Breast epithelium (tissue), 3 donors: Measurements from ENCODE around the gene GLIPR2.

Experiments used
- POLR2A ChIP-seq: fragments of 450-650 bp; IDR thresholded peaks from one replicate; pipeline ENCODE4 v1.6.1; 2016; ENCODE audit warnings: antibody characterized with exemption, mild to moderate bottlenecking, moderate library complexity
- POLR2AphosphoS5 ChIP-seq, 3 donors: sonication (generic); formaldehyde crosslinking; IDR thresholded peaks; one replicate each; pipeline ENCODE4 v1.6.1; 2017; ENCODE audit warnings: antibody characterized with exemption in 3 of 3
- TF ChIP-seq, protein P1 (sequence below), 3 donors: fragments of 450-650 bp; IDR thresholded peaks; one replicate each; pipeline ENCODE4 v1.5.1; 2016 to 2017; ENCODE audit warnings: antibody characterized with exemption in 3 of 3, mild to moderate bottlenecking in 3 of 3, moderate library complexity in 3 of 3

GRCh38 chr9:36116593-36116992, 19.9 kb upstream of the GLIPR2 start:
- TF ChIP-seq, protein P1, sequence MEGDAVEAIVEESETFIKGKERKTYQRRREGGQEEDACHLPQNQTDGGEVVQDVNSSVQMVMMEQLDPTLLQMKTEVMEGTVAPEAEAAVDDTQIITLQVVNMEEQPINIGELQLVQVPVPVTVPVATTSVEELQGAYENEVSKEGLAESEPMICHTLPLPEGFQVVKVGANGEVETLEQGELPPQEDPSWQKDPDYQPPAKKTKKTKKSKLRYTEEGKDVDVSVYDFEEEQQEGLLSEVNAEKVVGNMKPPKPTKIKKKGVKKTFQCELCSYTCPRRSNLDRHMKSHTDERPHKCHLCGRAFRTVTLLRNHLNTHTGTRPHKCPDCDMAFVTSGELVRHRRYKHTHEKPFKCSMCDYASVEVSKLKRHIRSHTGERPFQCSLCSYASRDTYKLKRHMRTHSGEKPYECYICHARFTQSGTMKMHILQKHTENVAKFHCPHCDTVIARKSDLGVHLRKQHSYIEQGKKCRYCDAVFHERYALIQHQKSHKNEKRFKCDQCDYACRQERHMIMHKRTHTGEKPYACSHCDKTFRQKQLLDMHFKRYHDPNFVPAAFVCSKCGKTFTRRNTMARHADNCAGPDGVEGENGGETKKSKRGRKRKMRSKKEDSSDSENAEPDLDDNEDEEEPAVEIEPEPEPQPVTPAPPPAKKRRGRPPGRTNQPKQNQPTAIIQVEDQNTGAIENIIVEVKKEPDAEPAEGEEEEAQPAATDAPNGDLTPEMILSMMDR (IDR thresholded peaks at IDR 0.05) = no peak
- TF ChIP-seq POLR2A = no peak
- TF ChIP-seq POLR2AphosphoS5 (IDR thresholded peaks at IDR 0.05) = no peak
